GM19328 (cell line): ENCODE measurements around the gene WDFY4.

Experiments used
- ATAC-seq: cut with Tn5 transposase; IDR thresholded peaks from one replicate; pipeline ENCODE4 v1.9.1; 2021; ENCODE audit warnings: mild to moderate bottlenecking, moderate library complexity; ENCODE audit not compliant: unreplicated experiment

Gene WDFY4

GRCh38 chr10:48895803-48896195 lies 211.1 kb downstream of the WDFY4 start:
- no peak for ATAC-seq

GRCh38 chr10:48896756-48897440 lies 212.2 kb downstream of the WDFY4 start:
- ATAC-seq: no peak

GRCh38 chr10:48897441-48897790 lies 212.7 kb downstream of the WDFY4 start:
- no peak for ATAC-seq

GRCh38 chr10:48898426-48898825 lies 213.8 kb downstream of the WDFY4 start:
- ATAC-seq: no peak

GRCh38 chr10:48899781-48900180 lies 215.1 kb downstream of the WDFY4 start:
- no peak for ATAC-seq

- ATAC-seq: no peak
Measured at GRCh38 chr10:48900371-48900801, 215.7 kb downstream of the WDFY4 start.

GRCh38 chr10:48901319-48901718 lies 216.6 kb downstream of the WDFY4 start:
- ATAC-seq: no peak

- ATAC-seq: no peak
Measured at GRCh38 chr10:48902096-48902495, 217.4 kb downstream of the WDFY4 start.

- no peak for ATAC-seq
Measured at GRCh38 chr10:48903151-48903550, 218.5 kb downstream of the WDFY4 start.

GRCh38 chr10:48904861-48905260 lies 220.2 kb downstream of the WDFY4 start:
- ATAC-seq: no peak

GRCh38 chr10:48905311-48905710 lies 220.6 kb downstream of the WDFY4 start:
- ATAC-seq: no peak

GRCh38 chr10:48906841-48907240 lies 222.2 kb downstream of the WDFY4 start:
- ATAC-seq: no peak

GRCh38 chr10:48907730-48908129 lies 223.1 kb downstream of the WDFY4 start:
- no peak for ATAC-seq

GRCh38 chr10:48910548-48910947 lies 225.9 kb downstream of the WDFY4 start:
- ATAC-seq: no peak

- no peak for ATAC-seq
Measured at GRCh38 chr10:48913674-48914073, 229.0 kb downstream of the WDFY4 start.

- ATAC-seq: no peak
Measured at GRCh38 chr10:48923748-48924147, 239.1 kb downstream of the WDFY4 start.

GRCh38 chr10:48924988-48925387 lies 240.3 kb downstream of the WDFY4 start:
- no peak for ATAC-seq

GRCh38 chr10:48926255-48926654 lies 241.6 kb downstream of the WDFY4 start:
- no peak for ATAC-seq

GRCh38 chr10:48926764-48927540 lies 242.3 kb downstream of the WDFY4 start:
- no peak for ATAC-seq

- no peak for ATAC-seq
Measured at GRCh38 chr10:48929413-48929990, 244.8 kb downstream of the WDFY4 start.

- no peak for ATAC-seq
Measured at GRCh38 chr10:48931188-48931587, 246.5 kb downstream of the WDFY4 start.
